ENCODE data around the gene ARMC9. TPM values are rescaled to one million over a fixed set of nuclear protein-coding genes. Genes with fewer than 3 reads are reported as not detected.

ARMC9 gene
- total RNA-seq, 1 donor from 2014 or later: 4.2 TPM

DNA sequence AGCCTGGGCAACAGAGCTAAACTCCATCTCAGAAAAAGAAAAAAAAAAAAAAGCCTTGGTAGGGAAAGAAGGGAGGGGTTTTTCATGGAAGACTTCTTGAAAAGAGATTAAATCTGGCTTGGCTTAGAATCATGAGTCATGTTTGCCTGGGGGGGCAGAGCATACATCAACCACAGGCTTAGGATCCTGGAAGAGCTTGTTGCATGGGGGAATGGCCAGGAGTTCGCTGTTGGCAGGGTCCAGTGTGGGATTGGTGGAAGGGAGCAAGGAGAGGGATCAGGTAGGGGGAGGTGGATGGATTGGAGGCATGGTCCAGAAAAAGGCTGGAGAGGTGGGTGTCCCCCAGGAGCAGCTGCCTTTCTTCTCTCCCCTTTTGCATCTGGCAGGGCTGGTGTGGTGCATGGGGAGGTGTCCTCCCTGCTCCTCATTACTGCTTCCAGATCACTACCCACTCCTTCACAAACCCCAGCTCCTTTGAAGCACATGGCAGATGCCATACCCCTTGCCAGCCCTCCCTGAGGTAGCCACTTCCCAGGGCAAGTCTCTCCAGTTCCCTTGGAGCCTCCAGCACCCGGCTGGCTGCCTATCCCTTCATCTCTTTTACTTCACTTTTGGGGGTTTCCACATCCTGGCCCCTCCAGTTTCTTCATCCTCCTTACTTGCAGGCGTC, 2.5 kb downstream of the ARMC9 start:
- peak in 1 of 2 donors; percentile 31 for DNase-seq (ENCODE audit: low read depth in 2 of 2)

DNA sequence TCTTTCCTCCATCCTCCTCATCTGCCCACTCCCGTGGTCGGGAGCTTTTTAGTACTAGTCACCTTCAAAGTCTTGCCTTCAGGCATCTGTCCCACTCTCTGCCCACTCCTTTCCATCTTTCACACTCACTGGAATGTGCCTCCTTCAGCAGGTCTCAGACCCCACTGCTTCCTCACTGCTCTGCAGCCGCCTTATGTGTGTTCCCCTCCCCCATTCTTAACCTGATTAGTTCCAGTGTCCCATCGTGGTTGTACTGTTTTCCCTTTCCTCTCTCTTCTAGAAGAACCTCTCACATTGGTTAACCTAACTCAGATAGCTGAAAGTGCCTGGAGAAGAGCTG, 3.0 kb downstream of the ARMC9 start:
- DNase-seq (ENCODE audit: low read depth in 2 of 2): no peak

DNA sequence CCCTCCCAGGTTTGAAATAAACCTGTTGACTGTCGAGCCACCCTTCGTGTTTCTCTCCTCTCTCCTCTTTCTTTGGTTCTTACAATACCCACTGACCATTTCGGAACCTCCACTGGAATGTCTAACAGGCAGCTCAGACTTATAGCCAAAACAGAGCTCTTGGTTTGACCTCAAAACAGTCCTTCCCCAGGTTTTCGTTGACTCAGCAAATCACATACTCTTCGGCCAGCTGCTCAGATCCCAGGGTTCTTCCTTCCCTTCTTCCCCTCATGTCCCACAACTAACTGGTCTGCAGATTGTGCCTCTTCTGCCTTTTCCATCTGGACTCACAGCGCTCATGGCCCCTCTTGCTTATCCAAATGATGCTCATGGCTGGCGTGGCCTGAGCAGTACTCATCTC, 4.7 kb downstream of the ARMC9 start:
- no peak for DNase-seq (ENCODE audit: low read depth in 2 of 2)

DNA sequence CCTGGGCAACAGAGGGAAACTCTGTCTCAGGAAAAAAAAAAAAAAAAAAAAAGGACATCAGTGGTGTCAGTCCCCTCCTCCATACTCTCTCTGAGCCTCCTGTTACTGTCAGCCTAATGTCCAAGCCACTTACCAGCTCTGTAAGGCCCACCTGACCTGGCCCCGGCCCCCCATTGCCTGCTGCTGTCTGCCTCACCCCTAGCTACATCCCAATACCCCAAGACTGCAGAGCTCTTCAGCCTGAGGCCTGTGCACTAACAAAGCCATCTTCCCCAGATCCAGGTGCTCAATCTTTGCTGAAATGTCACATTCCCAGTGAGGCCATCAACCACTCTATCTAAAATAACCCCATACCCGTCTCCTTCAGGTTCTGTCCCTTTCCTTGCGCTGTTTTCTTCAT, 5.7 kb downstream of the ARMC9 start:
- DNase-seq (ENCODE audit: low read depth in 2 of 2): no peak

DNA sequence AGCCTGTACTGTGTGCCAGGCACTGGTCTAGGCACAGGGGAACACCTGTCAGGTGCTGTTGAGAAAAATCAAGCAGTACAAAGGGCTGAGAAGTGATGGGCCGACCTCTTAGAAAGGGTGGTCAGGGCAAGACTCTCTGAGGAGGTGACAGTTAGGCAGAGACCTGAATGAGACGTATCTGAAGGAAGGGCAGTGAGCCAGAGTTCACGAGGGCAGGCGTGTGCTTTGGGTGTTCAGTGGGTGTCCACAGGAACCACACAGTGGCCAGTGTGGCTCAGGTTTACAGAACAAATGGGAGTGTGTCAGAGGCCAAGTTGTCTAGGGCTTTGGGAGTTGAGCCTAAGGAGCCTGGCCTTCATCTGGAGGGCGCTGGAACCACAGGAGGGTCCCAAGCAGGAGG, 6.2 kb downstream of the ARMC9 start:
- DNase-seq (ENCODE audit: low read depth in 2 of 2): no peak

DNA sequence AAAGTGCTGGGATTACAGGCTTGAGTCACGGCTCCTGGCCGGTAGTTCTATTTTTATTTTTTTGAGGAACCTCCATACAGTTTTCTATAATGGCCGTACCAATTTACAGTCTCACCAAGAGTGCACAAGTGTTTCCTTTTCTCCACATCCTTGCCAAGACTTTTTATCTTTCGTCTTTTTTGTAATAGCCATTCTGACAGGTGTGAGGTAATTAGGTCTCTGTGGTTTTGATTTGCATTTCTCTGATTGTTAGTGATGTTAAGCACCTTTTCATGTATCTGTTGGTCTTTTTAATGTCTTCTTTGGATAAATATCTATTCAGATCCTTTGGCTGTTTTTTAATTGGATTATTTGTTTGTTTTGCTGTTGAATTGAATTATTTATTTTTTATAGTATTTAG, 9.3 kb downstream of the ARMC9 start:
- DNase-seq (ENCODE audit: low read depth in 2 of 2): no peak

DNA sequence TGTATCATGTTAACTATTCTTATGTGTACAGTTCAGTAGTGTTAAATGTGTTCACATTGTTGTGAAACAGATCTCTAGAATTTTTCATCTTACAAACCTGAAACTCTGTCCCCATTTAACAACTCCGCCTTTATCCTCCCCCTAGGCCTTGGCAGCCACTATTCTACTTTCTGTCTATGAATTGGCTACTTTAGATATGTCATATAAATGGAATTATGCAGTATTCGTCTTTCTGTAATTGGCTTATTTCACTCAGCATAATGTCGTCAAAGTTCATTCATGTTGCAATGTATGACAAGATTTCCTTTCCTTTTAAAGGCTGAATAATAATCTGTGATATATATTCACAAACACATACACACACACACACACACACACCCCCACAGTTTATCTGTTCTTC, 12.4 kb downstream of the ARMC9 start:
- no peak for DNase-seq (ENCODE audit: low read depth in 2 of 2)

DNA sequence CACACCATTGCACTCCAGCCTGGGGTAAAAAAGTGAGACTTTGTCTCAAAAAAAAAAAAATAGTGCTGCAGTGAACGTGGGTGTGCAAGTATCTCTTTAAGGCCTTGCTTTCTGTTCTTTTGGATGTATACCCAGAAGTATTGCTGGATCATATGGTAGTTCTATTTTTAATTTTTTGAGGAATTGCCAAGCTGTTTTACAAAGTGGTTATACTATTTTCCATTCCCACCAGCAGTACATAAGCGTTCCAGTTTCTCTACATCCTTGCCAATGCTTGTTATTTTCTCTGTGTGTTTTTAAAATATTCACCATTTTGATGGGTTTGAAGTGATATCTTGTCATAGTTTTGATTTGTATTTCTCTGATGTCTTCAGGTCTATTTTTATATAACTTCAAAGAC, 13.1 kb downstream of the ARMC9 start:
- peak in 1 of 2 donors; percentile 29 for DNase-seq (ENCODE audit: low read depth in 2 of 2)

DNA sequence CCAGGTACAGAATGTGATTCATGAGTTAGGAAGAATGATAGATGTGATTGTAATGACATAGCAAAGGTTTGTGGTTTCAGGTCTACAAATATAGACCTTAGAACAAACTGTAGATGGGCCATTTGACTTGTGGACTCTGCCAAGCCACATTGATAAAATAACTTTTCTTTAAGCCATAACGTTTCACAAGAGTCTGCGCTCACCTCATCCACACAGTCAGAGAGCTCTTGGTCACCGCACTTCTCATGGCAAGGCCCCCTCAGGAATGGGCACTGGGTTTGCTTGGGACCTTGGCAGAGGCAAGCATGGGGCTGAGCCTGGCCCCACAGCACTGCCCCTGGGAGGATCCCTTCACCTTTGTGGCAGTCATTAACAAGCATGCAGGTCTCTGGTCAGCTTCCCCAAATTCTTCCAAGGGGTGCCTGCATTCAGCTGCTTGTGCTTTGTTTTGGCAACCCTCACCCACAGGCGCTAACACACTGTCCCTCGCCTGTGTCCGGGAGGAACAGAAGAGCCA, 14.0 kb downstream of the ARMC9 start:
- DNase-seq (ENCODE audit: low read depth in 2 of 2): no peak

DNA sequence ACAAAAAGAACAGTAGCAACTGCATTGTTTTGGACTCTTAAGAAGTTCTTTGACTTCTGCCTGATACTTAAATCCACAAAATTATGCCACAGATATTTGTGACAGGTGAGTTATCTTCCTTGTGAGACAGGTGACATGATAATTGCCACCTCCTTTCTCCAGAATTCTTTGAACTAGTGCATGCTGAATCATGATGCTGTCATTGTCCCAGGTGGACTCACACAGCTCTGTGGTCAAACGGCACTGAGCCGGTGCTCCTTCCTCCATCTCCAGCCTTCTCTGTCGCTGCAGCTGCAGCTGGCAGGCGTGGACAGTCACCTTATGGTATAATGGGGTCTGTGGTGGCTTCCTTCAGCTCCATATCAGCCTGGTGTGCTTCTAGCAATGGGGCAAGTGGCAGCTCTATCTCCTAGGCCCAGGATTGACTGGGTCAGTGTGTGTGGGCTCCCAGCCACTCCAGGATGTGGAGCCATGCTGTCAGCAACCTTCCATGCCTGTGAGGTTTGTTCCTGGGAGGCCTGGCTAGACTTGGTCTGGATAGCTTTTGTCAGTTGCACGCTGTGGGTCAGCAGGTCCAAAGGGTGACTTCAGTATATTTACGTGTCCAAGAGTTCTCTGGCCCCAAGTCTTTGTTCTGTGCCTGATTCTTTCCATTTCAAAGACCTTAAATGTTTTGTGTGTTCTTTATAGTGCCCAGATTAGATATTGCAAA, 15.7 kb downstream of the ARMC9 start:
- DNase-seq (ENCODE audit: low read depth in 2 of 2): no peak

DNA sequence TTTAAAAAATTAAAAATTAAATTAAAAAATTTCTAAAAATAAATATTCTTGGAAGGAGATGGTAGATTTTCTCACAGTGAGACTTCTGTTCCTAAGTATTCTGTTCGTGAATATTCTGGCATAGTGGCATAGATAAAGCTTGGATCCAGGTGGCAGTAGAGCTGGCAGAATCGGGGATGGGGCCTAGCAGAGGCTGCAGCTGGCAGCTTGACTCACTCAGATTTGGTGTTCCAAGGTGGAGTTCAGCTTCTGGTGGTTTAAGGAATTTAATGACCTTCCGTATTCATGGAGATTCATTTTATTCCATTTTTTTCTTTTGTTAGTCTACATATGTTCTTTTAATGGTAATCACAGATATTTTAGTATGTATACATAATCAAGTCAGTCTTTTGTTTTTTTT, 19.9 kb downstream of the ARMC9 start:
- no peak for DNase-seq (ENCODE audit: low read depth in 2 of 2)

DNA sequence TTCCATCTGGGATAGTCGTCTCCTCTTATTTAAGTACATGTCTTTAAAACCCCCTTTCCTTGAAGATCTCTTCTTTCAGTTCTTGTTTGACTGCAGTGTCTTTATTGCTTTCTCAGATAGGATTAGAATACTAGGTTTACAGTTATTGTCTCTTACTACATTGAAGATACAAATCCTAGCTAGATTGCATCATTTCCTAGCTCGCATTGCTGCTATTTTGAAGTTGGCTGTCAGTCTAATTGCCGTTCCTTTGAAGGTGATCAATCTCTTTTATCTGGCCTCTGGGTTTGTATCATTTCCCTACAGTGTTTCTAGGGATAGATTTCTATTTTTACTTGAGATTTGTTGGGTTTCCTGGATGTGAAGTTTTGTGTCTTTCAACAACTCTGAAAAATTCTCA, 20.9 kb downstream of the ARMC9 start:
- no peak for DNase-seq (ENCODE audit: low read depth in 2 of 2)

DNA sequence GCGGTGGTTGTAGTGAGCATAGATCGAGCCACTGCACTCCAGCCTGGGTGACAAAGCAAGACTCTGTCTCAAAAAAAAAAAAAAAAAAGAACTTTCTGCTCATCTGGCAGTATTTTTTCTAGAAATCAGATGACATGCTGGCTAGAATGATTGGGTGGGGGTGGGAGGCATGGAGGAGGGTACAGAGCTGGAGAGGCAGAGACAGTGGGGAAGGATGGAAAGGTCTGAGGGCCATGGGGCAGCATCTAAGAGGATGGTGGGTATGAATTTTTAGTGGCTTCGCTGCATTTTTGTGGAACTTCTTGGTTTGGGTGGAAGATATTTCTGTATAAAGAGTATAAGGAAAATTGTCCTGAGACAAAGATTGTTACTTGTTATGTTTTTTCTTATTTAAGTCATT, 23.3 kb downstream of the ARMC9 start:
- no peak for DNase-seq (ENCODE audit: low read depth in 2 of 2)

DNA sequence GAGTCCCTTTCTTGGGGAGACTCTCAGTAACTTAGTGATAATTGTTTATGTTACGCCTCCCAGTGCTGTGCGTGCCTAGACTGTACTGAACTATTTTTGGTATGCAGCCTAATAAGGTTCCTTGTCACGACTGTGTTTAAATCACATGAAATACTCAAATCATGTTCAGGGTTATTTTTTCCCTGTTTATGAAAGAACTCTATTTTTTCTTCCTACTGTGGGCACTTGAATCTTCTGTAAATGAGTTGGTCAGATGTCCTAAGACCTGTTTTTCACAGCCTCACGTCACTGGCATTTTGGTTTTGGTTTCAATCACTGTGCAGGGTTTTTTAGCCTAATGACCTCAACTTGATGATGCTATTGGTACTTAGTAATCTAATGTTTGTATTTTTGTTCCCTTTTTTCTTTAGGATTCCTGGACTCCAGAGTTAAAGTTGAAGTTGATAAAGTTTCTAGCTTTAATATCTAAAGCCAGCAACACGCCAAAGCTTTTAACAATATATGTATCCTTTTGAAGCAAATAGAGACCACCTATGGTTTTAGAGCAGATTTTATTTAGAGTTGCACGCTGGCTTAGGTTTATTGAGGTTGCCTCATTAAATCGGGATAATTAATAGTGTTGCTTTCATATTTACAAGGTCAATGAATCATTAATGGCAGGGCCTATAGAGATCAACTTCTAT, 24.0 kb downstream of the ARMC9 start:
- no peak for DNase-seq (ENCODE audit: low read depth in 2 of 2)

DNA sequence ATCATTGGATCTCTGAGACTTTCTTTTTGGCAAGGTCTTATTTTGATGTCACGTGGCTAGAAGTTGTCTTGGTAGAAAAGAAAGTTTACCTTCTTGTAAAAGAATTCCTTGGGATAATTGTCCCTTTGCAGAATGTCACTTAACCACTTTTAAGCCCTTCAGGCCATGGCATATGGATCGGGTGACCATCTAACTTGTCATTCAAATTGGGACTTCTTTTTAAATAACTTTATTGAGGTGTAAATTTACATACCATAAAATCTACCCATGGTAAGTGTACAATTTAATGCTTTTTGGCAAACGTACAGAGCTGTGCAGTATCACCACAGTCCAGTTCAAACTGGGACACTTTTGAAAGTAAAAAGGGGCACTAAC, 24.6 kb downstream of the ARMC9 start:
- DNase-seq (ENCODE audit: low read depth in 2 of 2): no peak

DNA sequence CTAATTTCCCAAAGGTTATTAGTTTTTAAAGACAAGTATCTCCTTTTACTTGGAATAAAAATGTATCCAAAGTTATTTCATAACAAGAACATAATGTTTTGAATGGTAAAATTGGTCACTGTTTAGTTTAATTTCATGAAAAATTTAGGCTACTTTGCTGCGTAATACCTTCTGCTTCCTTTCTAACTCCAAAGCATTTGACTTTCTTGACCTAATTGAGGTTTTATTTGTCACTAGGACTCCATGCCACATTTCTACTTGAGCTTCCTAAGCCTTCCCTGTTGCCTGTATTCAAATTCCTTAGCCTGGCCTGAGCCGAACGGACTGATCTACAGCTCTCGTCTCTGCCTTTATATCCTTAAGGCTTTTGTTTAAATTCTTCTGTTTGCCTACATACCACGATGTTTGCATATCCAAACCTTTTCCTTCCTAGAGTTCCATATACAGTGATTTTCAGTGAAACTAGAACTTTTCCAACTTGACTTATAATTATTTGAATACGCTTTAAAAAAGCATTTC, 25.1 kb downstream of the ARMC9 start:
- DNase-seq (ENCODE audit: low read depth in 2 of 2): no peak

DNA sequence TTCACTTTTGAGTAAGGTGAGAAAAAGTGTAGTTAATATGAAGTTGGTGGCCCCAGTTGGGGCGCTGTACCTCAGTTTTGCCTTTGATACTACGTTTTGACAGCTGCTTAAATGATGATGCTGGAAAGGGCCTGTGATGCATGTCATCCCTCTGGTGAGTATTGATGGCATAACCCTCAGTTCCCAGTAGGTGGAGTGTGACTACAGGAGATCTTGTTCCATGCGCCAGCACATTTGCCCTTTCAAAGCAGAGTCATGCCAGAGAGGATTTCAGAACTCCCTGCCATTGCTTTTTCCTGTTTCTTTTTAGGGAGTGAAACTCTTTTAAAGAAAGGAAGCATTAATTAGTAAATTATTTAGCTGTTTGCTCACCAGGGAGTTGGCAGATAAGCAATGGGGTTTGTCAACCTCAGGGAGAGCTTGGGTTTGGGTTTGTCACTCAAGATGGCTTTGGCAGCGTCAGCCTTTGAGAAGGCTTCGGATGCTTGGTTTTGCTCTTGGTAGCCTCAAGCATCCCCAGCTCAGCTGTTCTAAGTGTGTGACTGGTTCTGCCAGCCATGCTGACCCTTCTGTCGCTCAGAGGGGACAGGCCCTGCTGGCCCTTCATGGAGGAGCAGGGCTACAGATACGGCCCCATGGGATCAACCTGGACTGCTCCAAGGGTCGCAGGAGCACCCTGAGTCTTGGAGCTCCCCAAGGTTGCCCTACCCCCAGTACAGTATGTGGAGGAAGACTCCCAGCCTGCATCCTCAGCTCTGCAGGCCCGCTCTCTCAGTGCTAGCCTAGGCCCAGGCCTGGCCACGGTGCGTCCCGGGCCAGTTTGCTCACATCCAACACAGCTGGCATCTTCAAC, 29.1 kb downstream of the ARMC9 start:
- peak; percentile 88 to 90 for DNase-seq (ENCODE audit: low read depth in 2 of 2)

DNA sequence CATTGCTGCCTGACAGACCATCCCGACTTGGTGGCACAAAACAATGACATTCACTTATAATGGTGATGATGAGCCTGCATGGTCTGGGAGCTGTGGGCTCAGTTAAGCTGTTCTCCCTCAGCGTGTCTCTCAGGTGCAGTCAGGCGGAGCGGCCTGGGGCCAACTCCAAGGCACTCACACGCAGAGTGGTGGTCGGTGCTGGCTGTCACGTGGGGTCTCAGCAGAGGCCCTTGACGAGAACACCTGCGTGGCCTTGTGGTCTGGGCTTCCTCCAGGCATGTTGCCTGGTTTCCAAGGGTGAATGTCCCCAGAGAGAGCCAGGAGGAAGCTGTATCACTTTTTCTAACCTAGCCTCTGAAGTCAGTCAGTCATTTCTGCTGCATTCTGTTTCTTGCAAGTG, 29.8 kb downstream of the ARMC9 start:
- no peak for DNase-seq (ENCODE audit: low read depth in 2 of 2)

DNA sequence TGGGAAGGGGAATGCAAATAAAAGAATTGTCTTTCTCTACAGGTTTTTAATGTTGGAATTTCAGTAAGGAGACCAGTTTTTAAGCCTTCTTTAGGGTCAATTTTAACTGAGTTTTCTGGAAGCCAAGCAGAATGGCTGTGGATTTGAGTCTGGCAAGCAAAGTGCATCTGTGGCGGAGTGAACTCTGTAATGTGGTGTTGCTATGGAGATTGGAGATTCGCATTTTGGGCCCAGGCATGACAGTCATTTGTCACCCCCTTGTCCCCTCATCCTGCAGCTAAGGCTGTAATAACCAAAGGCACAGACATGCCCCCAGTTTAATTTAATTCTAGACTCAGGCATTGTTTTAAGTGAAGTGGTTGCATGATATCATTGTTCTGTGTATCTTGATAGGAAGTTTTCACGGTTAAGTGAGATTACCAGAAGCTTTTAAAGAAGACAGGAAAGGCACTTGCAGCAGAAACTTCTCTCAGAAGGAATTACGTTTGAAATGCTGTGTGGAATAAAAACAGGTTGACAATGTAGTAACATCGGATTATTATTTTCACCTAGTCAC, 30.6 kb downstream of the ARMC9 start:
- DNase-seq (ENCODE audit: low read depth in 2 of 2): no peak

DNA sequence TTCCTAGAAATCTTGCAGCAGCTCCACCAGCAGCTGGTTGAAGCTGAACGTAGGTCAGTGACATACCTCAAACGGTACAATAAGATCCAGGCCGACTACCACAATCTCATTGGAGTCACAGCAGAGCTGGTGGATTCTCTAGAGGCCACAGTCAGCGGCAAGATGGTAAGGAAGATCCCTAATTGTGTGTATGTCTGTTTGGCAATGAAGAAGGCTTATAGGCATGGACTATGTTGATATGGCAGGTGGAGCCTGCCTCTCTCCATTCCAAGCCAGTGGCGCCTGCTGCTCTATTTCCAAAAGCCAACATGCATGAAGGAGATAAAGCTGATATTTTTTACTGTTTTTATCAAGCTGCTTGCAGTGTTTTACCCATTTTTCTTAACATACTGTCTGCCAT, 36.8 kb downstream of the ARMC9 start:
- no peak for DNase-seq (ENCODE audit: low read depth in 2 of 2)

DNA sequence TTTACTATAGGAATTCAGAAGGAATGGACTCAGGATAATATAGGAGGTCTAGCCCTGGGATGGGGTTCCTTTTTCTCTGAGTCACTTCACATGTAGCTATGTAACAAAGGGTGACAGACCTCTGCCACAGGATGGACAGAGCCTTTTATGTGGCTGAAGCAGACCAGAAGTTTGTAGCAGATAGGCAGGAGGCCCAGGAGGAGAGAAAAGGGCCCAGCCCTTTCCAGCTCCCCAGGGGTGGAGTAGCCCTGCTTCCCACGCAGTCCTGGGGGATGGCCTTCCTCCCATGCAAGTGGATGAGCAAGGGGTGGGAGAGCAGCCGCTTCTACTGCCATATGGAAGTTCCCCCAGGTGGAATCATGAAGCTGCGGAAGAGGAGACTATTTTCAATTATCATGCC, 40.3 kb downstream of the ARMC9 start:
- no peak for DNase-seq (ENCODE audit: low read depth in 2 of 2)

Measured in lung microvascular endothelial cell (primary cell).